Lung (tissue), 12 donors: Measurements from ENCODE around the gene GALNT2. TPM values are rescaled to one million over a fixed set of nuclear protein-coding genes. Genes with fewer than 3 reads are reported as not detected.

ENCODE experiments used
- ATAC-seq: fragments of 200-7000 bp; cut with Tn5 transposase; one replicate; pipeline ENCODE4 v1.9.1; 2020; ENCODE audit warnings: moderate number of reproducible peaks; ENCODE audit not compliant: insufficient read depth, low FRiP score
- DNase-seq, 3 donors: peaks; one replicate each; pipeline ENCODE4 v3.0.0-alpha.2; 2013 to 2017
- H3K27ac ChIP-seq, 2 donors: one replicate each; pipeline ENCODE4 v1.5.1; 2013; ENCODE audit warnings: mild to moderate bottlenecking in 2 of 2, moderate library complexity in 2 of 2, control low read depth in 1 of 2, inconsistent platforms in 1 of 2, low read depth in 1 of 2, low read length in 1 of 2
- H3K27me3 ChIP-seq, 3 donors: one replicate each; pipeline ENCODE4 v1.5.1; 2013; ENCODE audit warnings: low read length in 2 of 3; ENCODE audit not compliant: control insufficient read depth in 3 of 3, insufficient read depth in 3 of 3
- H3K36me3 ChIP-seq, 4 donors: one replicate each; pipeline ENCODE4 v1.5.1; 2013; ENCODE audit warnings: low read length in 4 of 4, mild to moderate bottlenecking in 1 of 4, moderate library complexity in 1 of 4; ENCODE audit not compliant: control insufficient read depth in 4 of 4, insufficient read depth in 4 of 4
- H3K4me1 ChIP-seq, 5 donors: one replicate each; pipeline ENCODE4 v1.5.1; 2013; ENCODE audit warnings: low read length in 5 of 5, mild to moderate bottlenecking in 2 of 5, moderate library complexity in 1 of 5; ENCODE audit not compliant: control insufficient read depth in 5 of 5, insufficient read depth in 5 of 5
- H3K4me3 ChIP-seq: one replicate; pipeline ENCODE4 v1.5.1; 2013; ENCODE audit warnings: mild to moderate bottlenecking, control low read depth, moderate library complexity
- H3K9ac ChIP-seq, 2 donors: one replicate each; pipeline ENCODE4 v1.5.1; 2013; ENCODE audit warnings: low read length in 2 of 2, control low read depth in 1 of 2; ENCODE audit not compliant: insufficient read depth in 1 of 2
- H3K9me3 ChIP-seq, 4 donors: one replicate each; pipeline ENCODE4 v1.5.1; 2013; ENCODE audit warnings: low read length in 3 of 4, mild to moderate bottlenecking in 1 of 4, moderate library complexity in 1 of 4; ENCODE audit not compliant: control insufficient read depth in 4 of 4, insufficient read depth in 3 of 4
- CTCF ChIP-seq: IDR thresholded peaks from 2 replicates; pipeline ENCODE4 v1.5.1; 2012; ENCODE audit warnings: mild to moderate bottlenecking; ENCODE audit errors: control extremely low read depth, extremely low read depth
- WGBS, 2 donors: extraction: QIAGEN DNeasy Blood & Tissue Kit; methylation state at CpG; one replicate each; pipeline ENCODE4 v1.1.7; 2013; 5-methylcytosine and 5-hydroxymethylcytosine counted together
- polyA plus RNA-seq, 2 donors: library from polyadenylated mRNA; stranded (reverse); fragments of 200-250 nt; gene quantifications; one replicate each; pipeline ENCODE4 v1.2.1, GENCODE V29; 2013
- total RNA-seq, 2 donors: library from RNA; depleted of rRNA in 1 of 2; stranded (reverse); fragments of >200 nt in 1 of 2; gene quantifications; one replicate each; pipeline ENCODE4 v1.2.1, GENCODE V29; 2014 to 2021
- donor health status: control.
- donor health status: control.
- donor health status: Bipolar disorder and iron deficiency.
- donor health status: healthy.
- donor health status: DM: yes; HTN: yes; CAD: no.

The GALNT2 gene
- total and polyA plus RNA-seq, 4 donors = 23.1 to 101 (median 58.9) TPM

- Histone ChIP-seq H3K9ac (no peak overlapping the region), H3K27me3 (no peaks in the 10 kb centered on the region), H3K4me3 (no peak overlapping the region), H3K27ac (no peak overlapping the region), H3K36me3 (no peaks in the 10 kb centered on the region), H3K9me3 (no peaks in the 10 kb centered on the region), H3K4me1 (peaks cover 0 to 10% (median 0%) of the 10 kb centered on the region in 5 donors)
- ATAC-seq (no peak), DNase-seq (no peak)
- TF ChIP-seq CTCF = no peak
- WGBS, 2 donors = 95 to 99% methylated on average over 6 of the region's 6 CpGs
These were observed 234.8 kb downstream of the GALNT2 start for GRCh38 chr1:230301822-230302221.

- Histone ChIP-seq H3K4me3 (no peak overlapping the region), H3K9ac (no peak overlapping the region), H3K27me3 (no peaks in the 10 kb centered on the region), H3K27ac (no peak overlapping the region), H3K4me1 (peaks cover 0 to 10% (median 0%) of the 10 kb centered on the region in 5 donors), H3K36me3 (no peaks in the 10 kb centered on the region), H3K9me3 (no peaks in the 10 kb centered on the region)
- peak in 1 of 3 donors; percentile 18 for DNase-seq
- WGBS, 2 donors = 83 to 85% methylated on average over 6 of the region's 6 CpGs
- no peak for ATAC-seq
- no peak for TF ChIP-seq CTCF
These were observed 236.0 kb downstream of the GALNT2 start for GRCh38 chr1:230303069-230303468.

GRCh38 chr1:230303822-230304221 is 236.8 kb downstream of the GALNT2 start:
- no peaks in the 10 kb centered on the region for H3K36me3 ChIP-seq
- no peak overlapping the region for H3K27ac ChIP-seq
- DNase-seq = peak; percentile 26 to 80 (median 59)
- H3K9me3 ChIP-seq = no peaks in the 10 kb centered on the region
- 35 to 40% methylated on average over 6 of the region's 6 CpGs for WGBS, 2 donors
- no peak overlapping the region for H3K4me3 ChIP-seq
- no peak for TF ChIP-seq CTCF
- no peak for ATAC-seq
- H3K9ac ChIP-seq = no peak overlapping the region
- peaks cover 0 to 10% (median 0%) of the 10 kb centered on the region in 5 donors for H3K4me1 ChIP-seq
- H3K27me3 ChIP-seq = no peaks in the 10 kb centered on the region

GRCh38 chr1:230306169-230306568 is 239.1 kb downstream of the GALNT2 start:
- peaks cover 0 to 10% (median 0%) of the 10 kb centered on the region in 5 donors for H3K4me1 ChIP-seq
- H3K27me3 ChIP-seq = no peaks in the 10 kb centered on the region
- H3K9ac ChIP-seq = no peak overlapping the region
- ATAC-seq = no peak
- no peak overlapping the region for H3K27ac ChIP-seq
- no peaks in the 10 kb centered on the region for H3K36me3 ChIP-seq
- 53 to 72% methylated on average over 4 of the region's 4 CpGs for WGBS, 2 donors
- no peak for TF ChIP-seq CTCF
- no peaks in the 10 kb centered on the region for H3K9me3 ChIP-seq
- DNase-seq = no peak
- H3K4me3 ChIP-seq = no peak overlapping the region
